DOHH2 (cell line): ENCODE measurements around the gene GNA14.
"Not testable (repeated sequence)": the region's sequence is repeated elsewhere in the genome, so short reads cannot be mapped to it uniquely, and the experiment has no call there.

Experiments used
- H3F3A ChIP-seq: fragments of 200-600 bp; sonication (generic), shearing (Covaris generic); 2 replicates; pipeline ENCODE4 v1.6.0; 2016; ENCODE audit warnings: antibody characterized with exemption, mild to moderate bottlenecking; ENCODE audit not compliant: control insufficient read depth, insufficient read depth
- H3K27ac ChIP-seq: fragments of 200-600 bp; sonication (generic); 2 replicates; pipeline ENCODE4 v1.5.1; 2014; ENCODE audit warnings: low read depth, mild to moderate bottlenecking, low read length, moderate library complexity
- H3K27me3 ChIP-seq: fragments of 200-600 bp; sonication (generic); 2 replicates; pipeline ENCODE4 v1.6.1; 2014; ENCODE audit warnings: mild to moderate bottlenecking, low read length, mixed read lengths; ENCODE audit not compliant: control insufficient read depth
- H3K36me3 ChIP-seq: fragments of 200-600 bp; sonication (generic); 2 replicates; pipeline ENCODE4 v1.6.1; 2014; ENCODE audit warnings: mild to moderate bottlenecking, low read length, moderate library complexity, mixed read lengths; ENCODE audit not compliant: control insufficient read depth
- H3K4me1 ChIP-seq: fragments of 200-600 bp; sonication (generic); 2 replicates; pipeline ENCODE4 v1.6.1; 2014; ENCODE audit warnings: mild to moderate bottlenecking, low read length, mixed read lengths; ENCODE audit not compliant: control insufficient read depth
- H3K4me2 ChIP-seq: fragments of 200-600 bp; sonication (generic); 2 replicates; pipeline ENCODE4 v1.6.0; 2014; ENCODE audit warnings: mild to moderate bottlenecking, low read length, moderate library complexity
- H3K4me3 ChIP-seq: fragments of 200-600 bp; sonication (generic); 2 replicates; pipeline ENCODE4 v1.5.1; 2014; ENCODE audit warnings: mild to moderate bottlenecking, low read length, mixed read lengths
- H3K79me2 ChIP-seq: fragments of 200-600 bp; sonication (generic); 2 replicates; pipeline ENCODE4 v1.6.1; 2014; ENCODE audit warnings: mild to moderate bottlenecking, low read length, mixed read lengths; ENCODE audit not compliant: control insufficient read depth
- H3K9me2 ChIP-seq: fragments of 200-600 bp; sonication (generic); replicated peaks from 2 replicates; pipeline ENCODE4 v1.6.1; 2014; ENCODE audit warnings: mild to moderate bottlenecking, low read length, mixed read lengths; ENCODE audit not compliant: control insufficient read depth
- H3K9me3 ChIP-seq: fragments of 200-600 bp; sonication (generic); 2 replicates; pipeline ENCODE4 v1.6.1; 2014; ENCODE audit warnings: antibody characterized with exemption, low read length, mixed read lengths; ENCODE audit not compliant: control insufficient read depth, insufficient read depth
- H4K20me1 ChIP-seq: fragments of 200-600 bp; sonication (generic); 2 replicates; pipeline ENCODE4 v1.6.0; 2014; ENCODE audit warnings: low read depth, mild to moderate bottlenecking, antibody characterized with exemption, low read length, moderate library complexity; ENCODE audit not compliant: control insufficient read depth, insufficient read depth
- EZH2phosphoT487 ChIP-seq: fragments of 200-600 bp; sonication (generic); IDR thresholded peaks from 2 replicates; pipeline ENCODE4 v1.6.1; 2017; ENCODE audit warnings: borderline replicate concordance, mild to moderate bottlenecking, antibody characterized with exemption, low read length, moderate library complexity, mixed read lengths
- TF ChIP-seq, protein P1 (sequence below): fragments of 200-600 bp; sonication (generic); IDR thresholded peaks from one replicate; pipeline ENCODE4 v1.5.1; 2014; ENCODE audit warnings: antibody characterized with exemption, mild to moderate bottlenecking, low read depth, low read length; ENCODE audit not compliant: poor library complexity, severe bottlenecking

GNA14 gene

DNA sequence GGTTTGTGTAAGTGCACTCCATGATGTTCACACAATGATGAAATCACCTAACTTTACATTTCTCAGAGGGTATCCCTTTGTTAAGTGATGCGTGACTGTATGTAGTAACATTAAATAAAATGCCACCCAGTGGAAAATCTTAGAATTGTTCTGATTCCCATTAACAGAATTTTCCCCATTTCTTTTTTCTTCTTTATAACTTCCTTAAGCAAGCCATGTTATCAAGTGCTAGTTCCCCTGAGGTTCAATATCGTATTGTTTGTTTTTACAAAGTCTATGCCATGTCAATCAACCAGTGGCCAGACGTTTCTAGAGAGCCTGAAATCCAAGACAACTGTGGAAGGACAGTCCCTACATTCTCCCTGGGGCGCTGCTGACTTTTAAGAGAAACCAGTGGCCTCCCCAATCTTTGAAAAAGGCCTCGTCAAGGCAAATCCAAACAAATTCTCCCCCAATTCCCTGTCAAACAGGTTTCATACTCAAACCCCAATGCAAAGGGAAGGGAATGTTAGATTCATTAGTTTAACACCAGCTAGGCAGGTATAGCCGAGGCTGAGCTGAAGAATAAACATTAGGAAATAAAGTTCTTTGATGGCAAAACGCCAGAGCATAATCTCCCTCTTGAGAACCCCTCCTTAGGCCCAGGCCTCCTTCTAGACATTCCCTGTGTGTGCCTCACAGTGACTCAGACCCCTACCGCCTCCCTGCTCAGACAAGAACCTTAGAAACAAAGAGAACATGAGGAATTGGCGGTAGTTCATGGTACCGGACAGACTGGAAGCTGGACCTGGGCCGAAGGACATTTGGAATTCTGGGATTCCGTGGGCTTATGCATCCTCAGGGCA, 198.7 kb downstream of the GNA14 start:
- H3K27ac ChIP-seq, result no peak overlapping the region
- TF ChIP-seq, protein P1, sequence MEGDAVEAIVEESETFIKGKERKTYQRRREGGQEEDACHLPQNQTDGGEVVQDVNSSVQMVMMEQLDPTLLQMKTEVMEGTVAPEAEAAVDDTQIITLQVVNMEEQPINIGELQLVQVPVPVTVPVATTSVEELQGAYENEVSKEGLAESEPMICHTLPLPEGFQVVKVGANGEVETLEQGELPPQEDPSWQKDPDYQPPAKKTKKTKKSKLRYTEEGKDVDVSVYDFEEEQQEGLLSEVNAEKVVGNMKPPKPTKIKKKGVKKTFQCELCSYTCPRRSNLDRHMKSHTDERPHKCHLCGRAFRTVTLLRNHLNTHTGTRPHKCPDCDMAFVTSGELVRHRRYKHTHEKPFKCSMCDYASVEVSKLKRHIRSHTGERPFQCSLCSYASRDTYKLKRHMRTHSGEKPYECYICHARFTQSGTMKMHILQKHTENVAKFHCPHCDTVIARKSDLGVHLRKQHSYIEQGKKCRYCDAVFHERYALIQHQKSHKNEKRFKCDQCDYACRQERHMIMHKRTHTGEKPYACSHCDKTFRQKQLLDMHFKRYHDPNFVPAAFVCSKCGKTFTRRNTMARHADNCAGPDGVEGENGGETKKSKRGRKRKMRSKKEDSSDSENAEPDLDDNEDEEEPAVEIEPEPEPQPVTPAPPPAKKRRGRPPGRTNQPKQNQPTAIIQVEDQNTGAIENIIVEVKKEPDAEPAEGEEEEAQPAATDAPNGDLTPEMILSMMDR, result no peak
- TF ChIP-seq EZH2phosphoT487, result no peak
- H3K79me2 ChIP-seq, result no peaks in the 10 kb centered on the region
- H3F3A ChIP-seq, result no peaks in the 10 kb centered on the region
- H3K4me3 ChIP-seq, result no peak overlapping the region
- H3K9me3 ChIP-seq, result no peaks in the 10 kb centered on the region
- peaks cover 3% of the 10 kb centered on the region; the same call in 1 of the 2 replicates for H3K27me3 ChIP-seq
- no peak overlapping the region for H3K4me2 ChIP-seq
- H3K36me3 ChIP-seq, result no peaks in the 10 kb centered on the region
- no peaks in the 10 kb centered on the region for H3K4me1 ChIP-seq
- H3K9me2 ChIP-seq, result no peaks in the 10 kb centered on the region
- H4K20me1 ChIP-seq, result no peaks in the 10 kb centered on the region

DNA sequence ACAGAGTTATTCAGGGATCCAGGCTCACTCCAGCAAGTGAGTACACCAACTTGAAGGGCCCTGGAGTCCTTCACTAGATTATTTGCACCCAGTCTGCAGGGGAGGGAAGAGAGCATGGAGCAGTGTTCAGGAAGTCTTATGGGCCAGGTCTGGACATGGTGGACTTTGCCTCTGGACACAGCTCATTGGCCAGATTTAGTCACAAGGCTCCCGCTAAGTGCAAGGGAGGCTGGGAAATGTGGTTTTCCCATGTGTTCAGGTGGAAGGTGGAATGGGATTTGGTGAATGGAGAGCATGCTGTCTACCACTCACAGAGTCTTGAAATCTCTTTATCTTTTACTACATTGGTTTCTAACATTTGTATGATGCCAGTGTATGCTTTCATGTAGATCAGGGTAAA, 200.5 kb downstream of the GNA14 start:
- Histone ChIP-seq H3K36me3 (no peaks in the 10 kb centered on the region), H3K4me2 (no peak overlapping the region), H3K9me3 (no peaks in the 10 kb centered on the region), H3K9me2 (no peaks in the 10 kb centered on the region), H3K27ac (no peak overlapping the region), H3K27me3 (no peaks in the 10 kb centered on the region), H3F3A (no peaks in the 10 kb centered on the region), H3K4me3 (no peak overlapping the region), H3K79me2 (no peaks in the 10 kb centered on the region), H3K4me1 (no peaks in the 10 kb centered on the region), H4K20me1 (no peaks in the 10 kb centered on the region)
- TF ChIP-seq, protein P1, result no peak
- TF ChIP-seq EZH2phosphoT487, result no peak

DNA sequence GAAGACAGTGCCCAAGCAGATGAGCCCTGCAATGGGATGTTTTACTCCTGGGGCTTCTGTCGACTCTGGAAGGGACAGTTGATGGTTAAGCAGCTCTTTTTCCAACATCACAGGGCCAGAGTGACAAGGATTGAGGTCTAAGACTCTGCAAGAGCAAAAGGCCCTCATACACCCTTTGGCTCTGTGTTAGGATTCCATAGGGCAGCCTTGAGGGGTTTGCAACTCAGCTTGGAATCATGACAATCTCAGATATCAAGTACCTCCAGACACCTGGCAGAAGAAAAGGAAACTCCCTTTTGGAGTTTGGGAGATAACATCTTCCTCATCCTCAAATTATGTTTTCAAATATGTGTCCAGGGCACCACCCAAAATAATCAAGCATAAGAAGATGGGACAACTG, 205.7 kb downstream of the GNA14 start:
- no peak overlapping the region for H3K4me2 ChIP-seq
- no peak overlapping the region for H3K27ac ChIP-seq
- H3K27me3 ChIP-seq, result no peaks in the 10 kb centered on the region
- H4K20me1 ChIP-seq, result no peaks in the 10 kb centered on the region
- no peaks in the 10 kb centered on the region for H3K9me2 ChIP-seq
- no peaks in the 10 kb centered on the region for H3K4me1 ChIP-seq
- TF ChIP-seq, protein P1, result no peak
- TF ChIP-seq EZH2phosphoT487, result no peak
- no peak overlapping the region for H3K4me3 ChIP-seq
- no peaks in the 10 kb centered on the region for H3K36me3 ChIP-seq
- no peaks in the 10 kb centered on the region for H3K9me3 ChIP-seq
- H3F3A ChIP-seq, result no peaks in the 10 kb centered on the region
- no peaks in the 10 kb centered on the region for H3K79me2 ChIP-seq

DNA sequence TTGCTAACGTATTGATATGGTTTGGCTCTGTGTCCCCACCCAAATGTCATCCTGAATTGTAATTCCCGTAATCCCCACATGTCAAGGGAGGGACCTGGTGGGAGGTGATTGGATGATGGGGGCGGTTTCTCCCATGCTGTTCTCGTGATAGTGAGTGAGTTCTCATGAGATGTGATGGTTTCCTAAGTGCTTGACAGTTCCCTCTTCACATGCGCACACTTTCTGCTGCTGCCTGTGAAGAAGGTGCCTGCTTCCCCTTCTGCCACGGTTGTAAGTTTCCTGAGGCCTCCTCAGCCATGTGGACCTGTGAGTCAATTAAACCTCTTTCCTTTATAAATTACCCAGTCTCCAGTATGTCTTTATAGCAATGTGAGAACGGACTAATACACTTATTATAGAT, 207.0 kb downstream of the GNA14 start:
- not testable (repeated sequence) for H3K27ac ChIP-seq, H3K9me3 ChIP-seq, H3K9me2 ChIP-seq, H3K36me3 ChIP-seq, H3K4me3 ChIP-seq, H3F3A ChIP-seq, H3K4me2 ChIP-seq, H4K20me1 ChIP-seq, H3K27me3 ChIP-seq, H3K4me1 ChIP-seq, H3K79me2 ChIP-seq
